ENCODE measurements around the gene FOXP1. TPM values are rescaled to one million over a fixed set of nuclear protein-coding genes. Genes with fewer than 3 reads are reported as not detected.

FOXP1 gene
- total RNA-seq, 2 experiments from 2014 or later: 66.3 to 68.8 TPM

DNA sequence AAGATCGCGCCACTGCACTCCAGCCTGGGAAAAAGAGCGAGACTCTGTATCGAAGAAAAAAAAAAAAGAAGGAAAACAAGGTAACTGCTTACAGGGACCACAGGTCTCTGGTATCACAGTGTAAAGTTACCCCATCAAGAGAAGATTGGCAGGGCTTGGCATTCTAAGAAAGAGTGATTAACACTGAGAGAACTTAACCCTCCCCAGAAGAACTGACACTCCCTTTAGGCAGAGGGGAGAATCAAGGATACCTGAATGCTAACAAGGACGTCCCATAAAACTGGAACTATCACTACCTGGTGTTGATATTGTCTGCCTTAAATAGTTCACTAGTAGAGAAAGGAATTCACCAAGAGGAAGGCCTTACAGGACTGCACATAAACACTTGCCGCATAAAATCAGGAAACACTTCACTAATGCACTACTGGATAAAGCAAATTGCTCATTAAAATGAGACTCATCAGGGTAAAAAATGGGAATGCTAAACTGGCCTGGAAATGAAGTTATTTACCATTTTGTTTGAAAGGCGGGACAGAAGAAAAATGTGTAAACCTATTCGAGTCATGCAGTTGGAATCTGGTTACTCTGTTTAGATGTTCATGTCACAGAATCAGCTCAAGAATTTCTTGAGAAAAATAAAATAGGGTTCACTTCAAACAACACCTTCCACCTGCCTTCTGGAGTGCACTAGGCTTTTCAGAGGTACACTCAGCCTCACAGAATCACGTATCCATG lies 121.6 kb downstream of the FOXP1 start:
- DNase-seq (no peak), ATAC-seq (no peak)

DNA sequence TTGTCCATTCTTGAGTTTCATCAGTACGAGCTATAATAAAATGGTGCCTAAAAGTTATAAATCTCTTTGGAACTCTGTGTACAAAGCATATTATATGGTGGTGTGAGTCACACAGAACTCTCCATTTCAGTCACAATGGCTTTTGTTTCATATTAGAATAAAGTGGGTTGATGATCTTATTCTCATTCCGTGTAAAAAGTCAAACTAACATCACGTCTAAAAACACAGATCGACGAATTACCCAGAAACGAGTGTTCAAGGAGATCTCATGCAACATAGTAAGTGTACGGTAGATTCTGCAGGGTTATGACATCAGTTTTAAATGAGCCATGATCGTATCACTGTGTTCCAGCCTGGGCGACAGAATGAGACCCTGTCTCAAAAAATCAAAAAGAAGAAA lies 122.4 kb downstream of the FOXP1 start:
- Mint-ChIP-seq H3K9me3 (ENCODE audit: low read depth) (no peaks in the 10 kb centered on the region), H3K4me3 (no peak overlapping the region), H3K27me3 (no peaks in the 10 kb centered on the region), H3K4me1 (peaks cover 32% of the 10 kb centered on the region), H3K36me3 (peaks cover 7% of the 10 kb centered on the region), H3K27ac (peak overlapping the region; percentile 56)
- DNase-seq: no peak
- CTCF ChIA-PET: interaction anchor here (0.7 to 1.7 kb wide), 4 partner anchors 9 to 44 kb away, joined by 3 to 6 read pairs (median 4); no protein-coding TSS in a partner anchor
- ATAC-seq: peak; percentile 42

More for the DNA sequence above, 121.6 kb downstream of the FOXP1 start:
- Mint-ChIP-seq H3K4me1 (peaks cover 24% of the 10 kb centered on the region), H3K4me3 (no peak overlapping the region), H3K9me3 (ENCODE audit: low read depth) (no peaks in the 10 kb centered on the region), H3K27ac (no peak overlapping the region), H3K36me3 (peaks cover 7% of the 10 kb centered on the region), H3K27me3 (no peaks in the 10 kb centered on the region)
- CTCF ChIA-PET: interaction anchor here (1.0 kb wide), 1 partner anchor 24 kb away, joined by 3 read pairs; no protein-coding TSS in a partner anchor

DNA sequence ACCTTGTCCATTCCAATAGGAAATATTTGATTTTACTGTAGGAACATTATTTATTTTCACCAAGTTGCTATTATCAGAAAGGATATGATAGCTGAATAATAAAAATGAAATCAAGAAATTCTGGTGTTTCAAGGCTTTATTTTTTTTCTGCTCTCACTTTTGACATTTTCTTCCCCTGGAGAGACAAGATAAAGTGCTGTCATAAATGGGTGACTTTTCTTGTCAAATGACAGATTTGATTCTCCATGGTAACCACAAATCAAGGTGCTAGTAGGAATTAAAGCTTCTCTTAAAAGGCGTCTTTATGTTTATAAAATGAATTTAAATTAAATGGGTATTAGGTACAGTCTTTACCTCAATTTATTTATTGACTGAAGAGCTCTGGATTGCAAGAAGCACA lies 124.6 kb downstream of the FOXP1 start:
- Mint-ChIP-seq H3K4me3 (no peak overlapping the region), H3K27me3 (no peaks in the 10 kb centered on the region), H3K9me3 (ENCODE audit: low read depth) (no peaks in the 10 kb centered on the region), H3K4me1 (peaks cover 50% of the 10 kb centered on the region), H3K27ac (no peak overlapping the region), H3K36me3 (peaks cover 7% of the 10 kb centered on the region)
- no peak for DNase-seq
- no peak for ATAC-seq
- CTCF ChIA-PET: interaction anchor here (0.8 kb wide), 1 partner anchor 14 kb away, joined by 4 read pairs; no protein-coding TSS in a partner anchor

DNA sequence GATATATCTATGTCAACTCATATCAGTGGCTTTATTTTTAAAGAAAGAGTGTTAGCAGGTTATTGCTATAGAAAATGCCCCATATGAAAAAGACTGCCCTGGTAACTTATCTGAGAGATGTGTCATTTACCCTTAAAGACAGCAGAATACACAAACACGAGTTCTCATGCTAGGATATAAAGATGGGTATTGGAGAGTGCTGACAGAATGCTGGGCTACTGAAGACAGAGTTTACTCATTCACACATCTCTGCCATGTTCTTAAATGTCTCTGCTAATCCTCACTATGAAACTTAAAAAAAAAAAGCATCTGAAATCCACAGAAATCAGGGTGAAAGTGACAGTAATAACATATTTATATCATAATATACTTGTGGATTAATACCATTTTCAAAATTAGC lies 126.7 kb downstream of the FOXP1 start:
- Mint-ChIP-seq H3K4me1 (peaks cover 63% of the 10 kb centered on the region), H3K4me3 (peak overlapping the region; percentile 36), H3K27me3 (no peaks in the 10 kb centered on the region), H3K27ac (peak overlapping the region; percentile 87), H3K36me3 (peaks cover 2% of the 10 kb centered on the region), H3K9me3 (ENCODE audit: low read depth) (no peaks in the 10 kb centered on the region)
- CTCF ChIA-PET: interaction anchor here (1.0 to 3.0 kb wide), 4 partner anchors 13 to 326 kb away, joined by 3 to 14 read pairs (median 6); no protein-coding TSS in a partner anchor
- DNase-seq (no peak), ATAC-seq (no peak)

DNA sequence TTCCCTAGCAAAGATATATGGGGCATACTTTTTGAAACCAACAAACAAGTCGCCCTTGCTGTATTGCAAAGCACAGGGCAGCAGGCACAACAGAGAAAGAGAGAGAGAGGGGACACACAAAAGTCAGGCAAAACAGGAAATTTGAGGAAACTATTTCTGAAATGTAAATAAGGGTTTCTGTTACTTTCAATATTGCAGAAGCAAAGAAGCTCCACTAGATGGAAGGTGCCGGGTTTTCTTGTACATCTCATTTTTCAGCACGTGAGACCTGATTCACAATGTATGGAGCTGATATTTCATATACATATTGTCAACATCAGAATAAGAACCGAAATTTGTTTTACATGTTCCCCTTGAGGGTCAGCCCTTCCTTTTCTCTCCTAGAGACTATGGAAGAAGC lies 127.4 kb downstream of the FOXP1 start:
- Mint-ChIP-seq H3K36me3 (peaks cover under 1% of the 10 kb centered on the region), H3K27me3 (no peaks in the 10 kb centered on the region), H3K4me3 (peak overlapping the region; percentile 53), H3K4me1 (peaks cover 63% of the 10 kb centered on the region), H3K9me3 (ENCODE audit: low read depth) (no peaks in the 10 kb centered on the region), H3K27ac (peak overlapping the region; percentile 87)
- CTCF ChIA-PET: interaction anchor here (1.0 to 3.0 kb wide), 5 partner anchors 12 to 325 kb away, joined by 3 to 14 read pairs (median 5); no protein-coding TSS in a partner anchor
- DNase-seq (no peak), ATAC-seq (peak; percentile 38)

DNA sequence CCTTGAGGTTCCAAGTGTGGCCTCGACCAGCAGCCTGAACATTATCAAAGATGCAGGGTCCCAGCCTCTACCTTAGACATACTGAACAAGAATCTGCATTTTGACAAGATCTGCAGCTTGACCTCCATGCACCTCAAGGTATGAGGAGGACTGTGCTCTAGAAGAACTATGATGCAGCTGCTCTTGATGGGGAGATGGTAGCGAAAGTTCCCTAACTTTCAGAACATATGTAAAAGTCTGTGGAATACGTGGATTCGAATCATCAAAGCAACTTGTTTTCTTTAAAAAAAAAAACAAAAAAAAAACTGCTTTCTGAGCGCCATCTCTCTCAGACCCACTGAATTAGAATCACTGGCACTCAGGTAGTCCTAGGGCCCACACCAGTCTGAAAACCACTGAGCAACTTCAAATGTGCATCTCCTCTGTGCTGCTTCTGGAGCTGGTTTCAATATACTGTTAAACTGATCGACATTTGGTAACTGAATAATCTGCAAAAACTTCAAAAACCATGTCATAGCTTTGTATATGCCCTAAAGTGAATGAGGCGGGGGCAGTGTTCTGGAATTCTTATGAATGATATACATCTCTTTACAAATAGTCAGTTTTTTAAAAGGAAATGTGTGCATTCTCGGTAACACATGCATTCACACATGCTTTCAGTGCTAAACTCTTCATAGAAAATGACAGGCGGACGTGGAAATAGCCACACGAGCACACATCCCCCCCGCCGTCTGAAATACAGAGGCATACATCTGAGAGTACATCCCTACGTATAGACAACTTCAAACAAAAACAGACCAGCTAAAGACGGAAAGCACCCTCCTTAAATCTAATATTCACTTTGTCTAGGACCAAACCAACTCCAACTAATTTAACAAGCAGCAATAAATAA lies 128.8 kb downstream of the FOXP1 start:
- DNase-seq (peak; percentile 57), ATAC-seq (peak; percentile 67)
- H3K27me3 Mint-ChIP-seq: no peaks in the 10 kb centered on the region
- H3K36me3 Mint-ChIP-seq: no peaks in the 10 kb centered on the region
- peak overlapping the region; percentile 46 for H3K4me3 Mint-ChIP-seq
- peaks cover 64% of the 10 kb centered on the region for H3K4me1 Mint-ChIP-seq
- H3K27ac Mint-ChIP-seq: peak overlapping the region; percentile 87
- CTCF ChIA-PET: interaction anchor here (0.5 to 3.0 kb wide), 8 partner anchors 8 to 71 kb away, joined by 3 to 14 read pairs (median 4); no protein-coding TSS in a partner anchor
- no peaks in the 10 kb centered on the region for H3K9me3 Mint-ChIP-seq (ENCODE audit: low read depth)

DNA sequence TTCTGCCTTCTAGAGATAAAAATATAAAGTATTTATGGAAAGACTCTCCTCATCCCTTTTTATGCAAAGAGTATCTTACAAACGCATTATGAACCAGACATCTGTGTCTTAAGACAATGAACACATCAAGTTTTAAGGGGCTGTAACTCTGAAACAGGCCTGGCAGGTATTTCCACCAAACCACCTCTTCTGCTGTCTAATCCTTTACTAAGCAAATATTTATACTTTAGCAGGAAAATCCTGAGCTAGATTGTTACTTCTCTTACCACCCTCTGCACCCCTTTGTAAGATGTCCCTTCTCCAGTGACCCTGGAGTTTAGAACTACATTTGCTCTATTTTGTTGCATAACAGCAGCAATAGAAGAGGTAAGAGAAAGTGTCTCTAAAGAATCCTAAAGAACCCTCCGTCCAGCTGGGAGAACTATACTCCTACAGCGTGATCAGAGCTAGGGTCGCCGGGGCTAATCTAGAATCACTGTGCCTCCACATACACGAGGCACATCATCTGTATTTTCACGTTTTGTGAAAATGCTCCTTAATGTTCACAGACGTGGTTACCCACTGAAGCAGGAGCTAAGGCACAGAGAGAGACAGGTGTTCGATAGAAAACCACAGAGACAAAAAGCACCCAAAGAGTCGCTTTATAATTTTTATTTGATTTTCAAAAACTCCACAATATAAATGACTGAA lies 129.6 kb downstream of the FOXP1 start:
- peak; percentile 17 for ATAC-seq
- no peak for DNase-seq
- H3K9me3 Mint-ChIP-seq (ENCODE audit: low read depth): no peaks in the 10 kb centered on the region
- no peaks in the 10 kb centered on the region for H3K36me3 Mint-ChIP-seq
- peak overlapping the region; percentile 87 for H3K27ac Mint-ChIP-seq
- no peaks in the 10 kb centered on the region for H3K27me3 Mint-ChIP-seq
- CTCF ChIA-PET: interaction anchor here (0.5 to 3.0 kb wide), 6 partner anchors 9 to 70 kb away, joined by 3 to 14 read pairs (median 6); no protein-coding TSS in a partner anchor
- peaks cover 69% of the 10 kb centered on the region for H3K4me1 Mint-ChIP-seq
- peak overlapping the region; percentile 46 for H3K4me3 Mint-ChIP-seq

DNA sequence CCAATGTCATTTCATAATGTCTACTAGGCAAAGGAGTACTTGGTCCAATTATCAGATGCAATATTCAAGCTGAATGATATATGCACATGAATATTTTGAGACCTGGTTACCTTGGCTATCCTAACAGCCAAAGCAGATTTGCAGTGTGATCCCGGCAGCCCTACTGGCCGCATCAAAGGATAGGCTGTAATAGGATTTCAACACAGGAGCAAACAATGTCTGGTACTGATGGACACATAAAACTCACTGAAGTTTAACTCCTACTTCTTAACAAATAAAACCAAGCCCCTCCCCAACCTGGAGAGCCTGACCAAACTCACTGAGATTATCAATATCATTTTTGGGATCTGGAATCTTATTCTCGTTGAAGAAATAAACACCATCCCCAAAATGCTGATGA lies 130.2 kb downstream of the FOXP1 start:
- Mint-ChIP-seq H3K27ac (no peak overlapping the region), H3K9me3 (ENCODE audit: low read depth) (no peaks in the 10 kb centered on the region), H3K36me3 (no peaks in the 10 kb centered on the region), H3K4me3 (no peak overlapping the region), H3K27me3 (no peaks in the 10 kb centered on the region), H3K4me1 (peaks cover 75% of the 10 kb centered on the region)
- no peak for ATAC-seq
- CTCF ChIA-PET: interaction anchor here (1.9 to 2.0 kb wide), 2 partner anchors 10 to 13 kb away, joined by 4 to 8 read pairs; no protein-coding TSS in a partner anchor
- no peak for DNase-seq

DNA sequence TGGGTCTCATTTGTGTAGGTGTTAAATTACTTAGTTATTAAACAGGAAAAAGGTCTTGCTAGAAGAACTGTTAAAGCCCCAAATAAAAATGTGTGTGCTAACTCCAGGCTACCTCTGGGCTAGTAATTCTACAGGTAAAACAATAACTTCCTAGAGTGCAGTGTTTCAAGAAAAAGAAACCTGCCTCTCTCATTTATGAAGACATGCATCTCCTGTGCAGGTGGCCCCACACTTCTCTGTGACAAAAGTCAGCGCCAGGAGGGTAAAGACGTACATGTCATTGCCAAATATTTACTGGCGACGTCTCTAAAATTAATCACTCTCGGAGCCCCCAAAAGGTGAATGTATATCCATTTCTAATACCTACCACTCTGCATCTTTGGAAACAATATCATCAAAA lies 131.7 kb downstream of the FOXP1 start:
- H3K36me3 Mint-ChIP-seq: peaks cover 3% of the 10 kb centered on the region
- no peaks in the 10 kb centered on the region for H3K27me3 Mint-ChIP-seq
- ATAC-seq (no peak), DNase-seq (no peak)
- H3K4me1 Mint-ChIP-seq: peaks cover 79% of the 10 kb centered on the region
- no peak overlapping the region for H3K27ac Mint-ChIP-seq
- CTCF ChIA-PET: interaction anchor here (0.7 to 2.2 kb wide), 2 partner anchors 9 to 128 kb away, joined by 3 to 6 read pairs; no protein-coding TSS in a partner anchor
- H3K4me3 Mint-ChIP-seq: no peak overlapping the region
- no peaks in the 10 kb centered on the region for H3K9me3 Mint-ChIP-seq (ENCODE audit: low read depth)

DNA sequence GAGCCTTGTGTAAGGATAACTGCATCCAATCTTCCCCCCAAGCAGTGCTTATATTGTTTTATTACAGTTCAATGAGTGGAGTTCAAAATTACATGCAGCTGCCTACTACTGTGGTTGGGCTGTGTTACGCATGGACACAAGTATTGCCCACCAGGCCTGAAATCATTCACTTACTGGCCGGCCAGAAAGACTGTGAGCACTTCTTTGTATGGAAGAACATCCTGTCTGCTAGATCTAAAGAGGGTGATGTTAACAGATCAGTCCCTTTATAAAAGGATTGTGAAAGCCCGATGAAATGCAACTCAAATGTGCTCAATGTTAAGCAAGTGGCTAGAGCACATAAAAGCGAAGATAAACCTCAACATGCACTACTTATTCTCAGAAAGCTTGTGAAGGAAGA lies 132.5 kb downstream of the FOXP1 start:
- H3K27ac Mint-ChIP-seq: no peak overlapping the region
- H3K4me3 Mint-ChIP-seq: no peak overlapping the region
- CTCF ChIA-PET: interaction anchor here (2.2 kb wide), 1 partner anchor 9 kb away, joined by 6 read pairs; no protein-coding TSS in a partner anchor
- ATAC-seq (no peak), DNase-seq (no peak)
- H3K4me1 Mint-ChIP-seq: peaks cover 77% of the 10 kb centered on the region
- H3K36me3 Mint-ChIP-seq: peaks cover 5% of the 10 kb centered on the region
- no peaks in the 10 kb centered on the region for H3K9me3 Mint-ChIP-seq (ENCODE audit: low read depth)
- H3K27me3 Mint-ChIP-seq: no peaks in the 10 kb centered on the region

DNA sequence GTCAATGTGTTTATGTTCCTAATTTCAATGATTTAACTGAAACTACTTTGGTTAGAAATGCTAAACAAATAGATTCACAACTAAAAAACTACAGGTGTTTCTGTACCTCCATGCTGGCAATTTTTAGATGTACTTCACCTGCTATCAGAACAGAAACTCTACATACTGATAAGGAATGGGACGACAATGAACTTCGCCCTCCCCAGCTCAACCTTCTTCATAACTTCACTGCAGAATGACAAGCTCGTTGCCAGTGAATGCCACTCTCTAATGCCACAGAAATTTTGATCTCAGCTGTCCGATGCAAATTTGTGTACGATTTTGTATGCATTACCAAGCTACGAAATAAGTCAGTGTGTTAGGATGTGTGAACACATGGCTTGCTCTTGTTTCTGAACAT lies 133.4 kb downstream of the FOXP1 start:
- DNase-seq (no peak), ATAC-seq (no peak)
- Mint-ChIP-seq H3K4me1 (peaks cover 74% of the 10 kb centered on the region), H3K36me3 (peaks cover 5% of the 10 kb centered on the region), H3K27me3 (no peaks in the 10 kb centered on the region), H3K9me3 (ENCODE audit: low read depth) (no peaks in the 10 kb centered on the region), H3K4me3 (no peak overlapping the region), H3K27ac (no peak overlapping the region)
- CTCF ChIA-PET: no interaction called here

DNA sequence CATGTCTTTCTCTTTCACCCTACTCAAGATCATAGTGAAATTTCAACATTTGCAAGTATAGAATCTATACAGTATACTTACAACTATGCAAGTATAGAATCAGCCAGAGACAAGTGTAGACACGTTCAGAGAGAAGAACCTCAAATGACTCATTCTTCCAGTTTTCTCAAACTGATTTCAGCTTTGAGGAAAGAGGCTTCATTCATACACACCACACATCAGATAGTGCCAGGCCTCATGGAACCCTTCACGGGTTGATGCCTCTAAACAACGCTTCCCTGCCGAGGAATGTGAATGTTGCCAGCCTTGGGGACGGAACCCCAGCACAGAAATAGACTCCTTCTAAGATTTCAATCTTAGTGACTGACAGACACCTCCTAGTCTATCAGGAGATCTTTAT lies 135.7 kb downstream of the FOXP1 start:
- Mint-ChIP-seq H3K27me3 (no peaks in the 10 kb centered on the region), H3K27ac (peak overlapping the region; percentile 39), H3K9me3 (ENCODE audit: low read depth) (no peaks in the 10 kb centered on the region), H3K4me3 (no peak overlapping the region), H3K36me3 (peaks cover 8% of the 10 kb centered on the region), H3K4me1 (peaks cover 78% of the 10 kb centered on the region)
- CTCF ChIA-PET: no interaction called here
- no peak for ATAC-seq
- no peak for DNase-seq
